Panc1 (cell line): Measurements from ENCODE around the gene GDF7. TPM values are rescaled to one million over a fixed set of nuclear protein-coding genes. Genes with fewer than 3 reads are reported as not detected.

ENCODE experiments used
- ATAC-seq: fragments of 200-7000 bp; cut with Tn5 transposase; 2 replicates; pipeline ENCODE4 v1.9.1; 2020; ENCODE audit warnings: mild to moderate bottlenecking, moderate library complexity
- BruUV-seq: library from RNA; stranded (reverse); fragments of 400-500 nt; replicated peaks from 2 replicates; lab custom pipeline; 2021; lab: Mats Ljungman, UMichigan
- CTCF ChIA-PET: fragments of 300-600 bp; sonication (Branson Sonifier 250); formaldehyde crosslinking; loops from one replicate; lab custom pipeline; 2022; ENCODE audit warnings: antibody characterized with exemption; lab: Charles Lee
- POLR2A ChIA-PET: fragments of 300-600 bp; sonication (Branson Sonifier 250); formaldehyde crosslinking; loops from one replicate; lab custom pipeline; 2022; ENCODE audit warnings: antibody characterized with exemption; lab: Charles Lee
- DNase-seq: peaks from one replicate; pipeline ENCODE4 v3.0.0-alpha.2; 2010; ENCODE audit warnings: low read depth, low spot score
- H3K27ac ChIP-seq: 2 replicates; pipeline ENCODE4 v1.5.1; 2011; ENCODE audit warnings: mild to moderate bottlenecking, low read length, inconsistent platforms
- H3K27me3 ChIP-seq: fragments of 200-500 bp; sonication (Bioruptor generic); 2 replicates; pipeline ENCODE4 v1.6.0; 2014; ENCODE audit warnings: low read length, inconsistent platforms; ENCODE audit not compliant: control insufficient read depth, insufficient read depth
- H3K36me3 ChIP-seq: fragments of 200-500 bp; sonication (Bioruptor generic); 2 replicates; pipeline ENCODE4 v1.5.1; 2014; ENCODE audit warnings: inconsistent platforms, mild to moderate bottlenecking, low read length, moderate library complexity; ENCODE audit not compliant: control insufficient read depth, insufficient read depth
- H3K4me1 ChIP-seq: 2 replicates; pipeline ENCODE4 v1.5.1; 2011; ENCODE audit warnings: inconsistent platforms, mild to moderate bottlenecking, low read length, moderate library complexity; ENCODE audit not compliant: control insufficient read depth, insufficient read depth
- H3K4me3 ChIP-seq, 2 experiments: 2 replicates each; pipeline ENCODE4 v1.5.1; 2011 to 2012; ENCODE audit warnings: low read depth in 2 of 2, low read length in 2 of 2, mild to moderate bottlenecking in 2 of 2, inconsistent platforms in 1 of 2, moderate library complexity in 1 of 2
- H3K9me3 ChIP-seq: fragments of 200-500 bp; sonication (Bioruptor generic); 2 replicates; pipeline ENCODE4 v1.5.1; 2014; ENCODE audit warnings: low read depth, mild to moderate bottlenecking, inconsistent platforms, low read length, moderate library complexity; ENCODE audit not compliant: control insufficient read depth, insufficient read depth
- CTCF ChIP-seq: fragments of 450-650 bp; IDR thresholded peaks from 2 replicates; pipeline ENCODE4 v1.5.1; 2017; ENCODE audit warnings: mild to moderate bottlenecking
- POLR2AphosphoS5 ChIP-seq: IDR thresholded peaks from 2 replicates; pipeline ENCODE4 v1.6.1; 2012; ENCODE audit warnings: mild to moderate bottlenecking, low read depth, low read length, moderate library complexity
- SIN3A ChIP-seq: IDR thresholded peaks from 2 replicates; pipeline ENCODE4 v1.6.1; 2012; ENCODE audit warnings: low read depth, mild to moderate bottlenecking, low read length, moderate library complexity, borderline replicate concordance; ENCODE audit not compliant: insufficient read depth
- TCF7L2 ChIP-seq: IDR thresholded peaks from 2 replicates; pipeline ENCODE4 v1.6.1; 2011; ENCODE audit warnings: mild to moderate bottlenecking, low read depth, low read length, inconsistent platforms
- in situ Hi-C: cut with HindIII; loops from 2 replicates; pipeline ENCODE4 v1.10.0; 2016; ENCODE audit warnings: low sequenced_read_pairs, low pct_unique_long_range_greater_than_20kb
- intact Hi-C: fragments of 100-400 bp; cut with micrococcal nuclease; formaldehyde crosslinking; loops from one replicate; pipeline ENCODE4 v1.10.0; 2022; ENCODE audit not compliant: unreplicated experiment
- total RNA-seq: library from RNA; stranded (reverse); gene quantifications from one replicate; pipeline ENCODE4 v1.2.1, GENCODE V29; 2021; ENCODE audit not compliant: unreplicated experiment
- TF ChIP-seq, protein P1 (sequence below), 2 experiments: IDR thresholded peaks; 2 replicates each; pipeline ENCODE4 v1.6.1; 2011 to 2012; ENCODE audit warnings: low read depth in 2 of 2, control low read depth in 1 of 2, low read length in 1 of 2, mild to moderate bottlenecking in 1 of 2, moderate library complexity in 1 of 2; ENCODE audit not compliant: insufficient read depth in 1 of 2

GDF7 gene
- total RNA-seq, 1 experiment from 2014 or later = not detected

DNA sequence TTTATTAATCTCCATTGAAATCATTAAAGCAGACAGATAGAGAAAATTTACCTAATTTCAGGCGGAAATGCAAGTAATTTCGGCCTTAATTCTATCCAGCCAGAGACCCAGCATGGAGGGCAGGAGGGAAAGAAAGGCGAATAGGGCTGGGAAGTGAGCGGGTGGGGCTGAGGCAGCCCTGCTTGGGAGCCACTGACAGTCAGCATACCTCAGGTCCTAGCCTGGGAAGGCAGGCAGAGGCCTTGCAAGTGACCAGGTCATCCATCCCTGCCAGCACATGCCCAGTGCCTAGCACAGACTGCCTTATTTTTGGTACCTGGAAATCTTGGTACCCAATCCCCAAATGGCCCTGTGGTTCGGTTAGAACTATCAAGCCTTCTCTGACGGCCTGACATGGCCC is 1.5 kb downstream of the GDF7 start:
- Histone ChIP-seq H3K9me3 (no peaks in the 10 kb centered on the region), H3K4me3 (no peak overlapping the region), H3K36me3 (no peaks in the 10 kb centered on the region), H3K4me1 (peaks cover 8% of the 10 kb centered on the region), H3K27ac (no peak overlapping the region), H3K27me3 (peaks cover 18% of the 10 kb centered on the region)
- DNase-seq = no peak
- no peak for TF ChIP-seq POLR2AphosphoS5
- TF ChIP-seq TCF7L2 = no peak
- TF ChIP-seq, protein P1, sequence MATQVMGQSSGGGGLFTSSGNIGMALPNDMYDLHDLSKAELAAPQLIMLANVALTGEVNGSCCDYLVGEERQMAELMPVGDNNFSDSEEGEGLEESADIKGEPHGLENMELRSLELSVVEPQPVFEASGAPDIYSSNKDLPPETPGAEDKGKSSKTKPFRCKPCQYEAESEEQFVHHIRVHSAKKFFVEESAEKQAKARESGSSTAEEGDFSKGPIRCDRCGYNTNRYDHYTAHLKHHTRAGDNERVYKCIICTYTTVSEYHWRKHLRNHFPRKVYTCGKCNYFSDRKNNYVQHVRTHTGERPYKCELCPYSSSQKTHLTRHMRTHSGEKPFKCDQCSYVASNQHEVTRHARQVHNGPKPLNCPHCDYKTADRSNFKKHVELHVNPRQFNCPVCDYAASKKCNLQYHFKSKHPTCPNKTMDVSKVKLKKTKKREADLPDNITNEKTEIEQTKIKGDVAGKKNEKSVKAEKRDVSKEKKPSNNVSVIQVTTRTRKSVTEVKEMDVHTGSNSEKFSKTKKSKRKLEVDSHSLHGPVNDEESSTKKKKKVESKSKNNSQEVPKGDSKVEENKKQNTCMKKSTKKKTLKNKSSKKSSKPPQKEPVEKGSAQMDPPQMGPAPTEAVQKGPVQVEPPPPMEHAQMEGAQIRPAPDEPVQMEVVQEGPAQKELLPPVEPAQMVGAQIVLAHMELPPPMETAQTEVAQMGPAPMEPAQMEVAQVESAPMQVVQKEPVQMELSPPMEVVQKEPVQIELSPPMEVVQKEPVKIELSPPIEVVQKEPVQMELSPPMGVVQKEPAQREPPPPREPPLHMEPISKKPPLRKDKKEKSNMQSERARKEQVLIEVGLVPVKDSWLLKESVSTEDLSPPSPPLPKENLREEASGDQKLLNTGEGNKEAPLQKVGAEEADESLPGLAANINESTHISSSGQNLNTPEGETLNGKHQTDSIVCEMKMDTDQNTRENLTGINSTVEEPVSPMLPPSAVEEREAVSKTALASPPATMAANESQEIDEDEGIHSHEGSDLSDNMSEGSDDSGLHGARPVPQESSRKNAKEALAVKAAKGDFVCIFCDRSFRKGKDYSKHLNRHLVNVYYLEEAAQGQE (IDR thresholded peaks at IDR 0.05; ENCODE audit: insufficient read depth in 1 of 2, low read depth in 2 of 2, low read length in 1 of 2) = no peak
- no peak for TF ChIP-seq CTCF
- no peak for TF ChIP-seq SIN3A
- no TSS peak for BruUV-seq
- ATAC-seq = no peak
- ChIA-PET CTCF (no interaction called here), POLR2A (no interaction called here)
- intact Hi-C loops = loop anchor here (10.0 kb wide), 1 partner anchor 106 kb away; no protein-coding TSS in a partner anchor
- in situ Hi-C loops = no loop called here

DNA sequence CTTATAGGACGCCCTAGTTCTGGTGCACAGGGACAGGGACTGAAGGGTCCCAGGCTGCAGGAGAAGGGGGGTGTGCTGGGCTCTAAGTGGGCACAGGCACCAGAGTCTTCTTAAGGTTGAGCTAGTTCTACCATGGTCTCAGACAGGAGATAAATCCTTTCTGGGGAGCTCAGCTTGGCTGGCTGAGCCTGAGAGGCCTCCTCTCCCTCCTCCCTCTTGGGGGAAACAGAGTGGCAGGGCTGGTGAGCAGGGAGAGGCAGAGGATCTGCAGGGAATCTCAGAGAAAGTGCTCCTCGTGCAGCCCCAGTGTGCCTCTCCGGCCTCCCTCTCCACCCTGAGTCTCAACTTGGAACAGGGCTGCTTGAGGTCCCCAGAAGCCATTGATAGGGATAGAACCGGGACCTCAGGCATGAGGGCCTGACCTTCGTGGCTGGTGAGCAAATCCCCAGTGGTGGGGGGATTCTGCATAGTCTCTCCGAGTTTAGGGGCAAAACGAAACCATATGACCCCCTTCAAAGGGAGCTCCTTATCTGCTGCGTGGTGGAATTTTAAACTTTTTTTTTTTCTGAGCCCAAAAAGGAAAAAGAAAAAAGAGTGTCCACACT is 2.0 kb downstream of the GDF7 start:
- intact Hi-C loops = loop anchor here (10.0 kb wide), 1 partner anchor 106 kb away; no protein-coding TSS in a partner anchor
- H3K27me3 ChIP-seq = peaks cover 13% of the 10 kb centered on the region
- TF ChIP-seq, protein P1 (IDR thresholded peaks at IDR 0.05; ENCODE audit: insufficient read depth in 1 of 2, low read depth in 2 of 2, low read length in 1 of 2) = no peak
- TF ChIP-seq SIN3A (no peak), TCF7L2 (no peak), CTCF (no peak), POLR2AphosphoS5 (no peak)

More for the DNA sequence above, 2.0 kb downstream of the GDF7 start:
- Histone ChIP-seq H3K27ac (no peak overlapping the region), H3K4me3 (no peak overlapping the region), H3K36me3 (no peaks in the 10 kb centered on the region), H3K9me3 (no peaks in the 10 kb centered on the region), H3K4me1 (peaks cover 8% of the 10 kb centered on the region)
- in situ Hi-C loops = no loop called here
- BruUV-seq = no TSS peak
- ATAC-seq = no peak
- ChIA-PET CTCF (no interaction called here), POLR2A (no interaction called here)
- DNase-seq = no peak
